Left colon (tissue), 2 donors: ENCODE results near the gene IFI6. TPM values are rescaled to one million over a fixed set of nuclear protein-coding genes. Genes with fewer than 3 reads are reported as not detected.
"Not testable (repeated sequence)": the region's sequence is repeated elsewhere in the genome, so short reads cannot be mapped to it uniquely, and the experiment has no call there.

Source experiments
- ATAC-seq: fragments of 200-7000 bp; cut with Tn5 transposase; one replicate; pipeline ENCODE4 v1.9.1; 2020; ENCODE audit warnings: mild to moderate bottlenecking, moderate library complexity
- DNase-seq, 2 donors: peaks; one replicate each; pipeline ENCODE4 v3.0.0-alpha.2; 2020
- intact Hi-C, 2 donors: fragments of 100-400 bp; cut with DNase I in 1 of 2; cut with micrococcal nuclease in 1 of 2; formaldehyde crosslinking; loops; one replicate each; pipeline versions ENCODE4 v1.11.2 to v1.14.0; 2022; cut with DNase I, micrococcal nuclease
- total RNA-seq, 2 donors: library from RNA; stranded (reverse); fragmentation: NEBNext Ultra II Directional; extraction: Animal tissue kit (Norgen Biotek cat#: 25700); gene quantifications; one replicate each; pipeline ENCODE4 v1.2.1, GENCODE V29; 2021
- donor health status: DM: no; HTN: no; CAD: no.
- donor health status: DM: yes; HTN: yes; CAD: no.

IFI6 gene
- total RNA-seq, 2 donors from 2014 or later: 15.7 to 19.6 TPM

DNA sequence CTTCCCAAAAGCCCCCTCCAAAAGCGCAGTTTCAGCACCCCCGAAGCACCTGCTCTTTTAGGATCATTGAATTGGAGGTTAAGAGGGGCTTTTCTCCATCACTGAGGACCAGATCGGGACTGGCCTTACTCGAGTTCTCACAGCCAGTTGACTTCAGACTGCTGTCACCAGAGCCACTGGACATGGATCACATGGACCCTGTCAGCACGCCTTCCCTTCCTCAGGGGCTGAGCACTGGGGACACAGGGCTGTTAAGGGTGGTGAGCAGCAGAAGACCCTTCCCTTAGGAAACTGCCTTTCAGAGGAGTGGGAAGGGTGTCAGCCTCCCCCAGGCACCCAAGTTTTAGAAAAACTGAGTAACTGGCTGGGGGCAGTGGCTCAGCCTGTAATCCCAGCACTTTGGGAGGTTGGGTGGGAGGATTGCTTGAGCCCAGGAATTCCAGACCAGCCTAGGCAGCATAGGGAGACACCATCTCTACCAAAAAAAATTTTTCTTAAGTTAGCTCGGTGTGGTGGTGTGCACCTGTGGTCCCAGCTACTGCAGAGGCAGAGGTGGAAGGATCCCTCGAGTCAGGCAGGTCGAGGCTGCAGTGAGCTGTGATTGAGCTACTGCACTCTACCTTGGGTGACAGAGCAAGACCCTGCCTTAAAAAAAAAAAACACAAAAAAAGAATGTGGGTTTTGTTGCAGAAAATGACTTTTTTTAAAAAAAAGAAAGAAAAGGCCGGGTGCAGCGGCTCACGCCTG lies 36.4 kb downstream of the IFI6 start:
- intact Hi-C loops: no loop called here
- ATAC-seq: no peak
- DNase-seq: no peak

DNA sequence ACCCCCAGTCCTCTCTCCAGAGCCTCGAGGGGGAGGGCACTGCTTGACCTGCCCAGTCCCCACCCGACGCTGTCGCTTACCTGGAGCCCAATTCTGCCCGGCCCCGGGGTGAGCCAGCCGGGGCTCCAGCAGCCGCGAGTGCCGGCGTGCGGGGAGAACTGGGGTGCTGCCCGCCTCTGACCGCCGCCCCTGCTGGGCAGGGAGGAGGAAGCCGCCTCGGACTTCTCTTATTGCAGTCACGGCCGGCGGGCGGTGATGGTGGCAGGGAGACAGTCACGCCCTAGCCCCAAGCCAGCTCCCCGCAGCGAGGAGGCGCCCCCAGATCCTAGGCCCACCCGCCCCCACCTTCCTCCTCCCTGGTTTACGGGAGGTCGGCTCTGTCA lies 37.0 kb downstream of the IFI6 start, which contains the start of gene FGR:
Gene FGR (minus strand): TSS at position 201 of the 383 bp plus-strand sequence. CDS start 11,269 bp downstream, outside the sequence.
- DNase-seq (peak in 1 of 2 donors; percentile 39), ATAC-seq (peak; percentile 45)
- intact Hi-C loops: no loop called here

GRCh38 chr1:27634177-27634984 lies 37.6 kb downstream of the IFI6 start:
- intact Hi-C loops: no loop called here
- DNase-seq (peak in 1 of 2 donors; percentile 44), ATAC-seq (peak; percentile 58)

DNA sequence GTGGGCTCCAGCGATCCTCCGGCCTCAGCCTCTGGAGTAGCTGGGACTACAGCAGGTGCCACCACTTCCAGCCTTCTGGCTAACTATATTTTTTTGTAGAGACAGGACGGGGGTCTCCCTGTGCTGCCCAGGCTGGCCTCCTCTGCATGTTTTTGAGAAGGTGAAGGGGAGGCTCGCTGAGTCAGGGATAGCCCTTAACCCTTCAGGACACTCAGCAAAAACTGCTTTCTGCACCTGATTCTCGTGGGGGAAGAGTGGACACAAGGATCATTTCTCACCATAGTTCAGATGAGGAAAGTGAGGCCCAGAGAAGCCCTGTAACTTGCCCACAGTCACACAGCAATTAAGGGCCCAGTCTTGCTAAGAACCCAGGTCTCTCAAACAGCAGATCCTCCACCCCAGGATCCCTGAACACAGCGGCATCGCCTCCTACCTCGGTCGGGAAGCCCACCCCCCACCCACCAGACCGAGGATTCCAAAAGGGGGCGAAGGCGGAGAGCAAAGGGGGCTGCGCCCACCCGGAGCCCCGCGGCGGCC lies 38.3 kb downstream of the IFI6 start:
- DNase-seq (no peak), ATAC-seq (no peak)
- intact Hi-C loops: no loop called here

DNA sequence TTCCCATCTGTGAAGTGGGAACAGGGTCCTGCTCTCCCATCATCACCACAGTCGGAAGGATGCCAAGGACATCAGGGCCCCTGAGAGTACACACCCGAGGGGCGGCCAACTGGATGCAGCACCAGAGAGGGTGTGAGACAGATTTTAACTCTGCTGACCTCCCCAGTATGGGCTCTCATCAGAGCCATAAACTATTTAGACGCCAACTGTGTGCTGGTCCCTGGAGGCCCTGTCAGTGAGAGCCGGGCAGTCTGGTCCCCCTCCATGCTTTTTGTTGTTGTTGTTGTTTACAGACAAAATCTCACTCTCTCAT lies 38.7 kb downstream of the IFI6 start:
- DNase-seq: no peak
- intact Hi-C loops: no loop called here
- no peak for ATAC-seq

DNA sequence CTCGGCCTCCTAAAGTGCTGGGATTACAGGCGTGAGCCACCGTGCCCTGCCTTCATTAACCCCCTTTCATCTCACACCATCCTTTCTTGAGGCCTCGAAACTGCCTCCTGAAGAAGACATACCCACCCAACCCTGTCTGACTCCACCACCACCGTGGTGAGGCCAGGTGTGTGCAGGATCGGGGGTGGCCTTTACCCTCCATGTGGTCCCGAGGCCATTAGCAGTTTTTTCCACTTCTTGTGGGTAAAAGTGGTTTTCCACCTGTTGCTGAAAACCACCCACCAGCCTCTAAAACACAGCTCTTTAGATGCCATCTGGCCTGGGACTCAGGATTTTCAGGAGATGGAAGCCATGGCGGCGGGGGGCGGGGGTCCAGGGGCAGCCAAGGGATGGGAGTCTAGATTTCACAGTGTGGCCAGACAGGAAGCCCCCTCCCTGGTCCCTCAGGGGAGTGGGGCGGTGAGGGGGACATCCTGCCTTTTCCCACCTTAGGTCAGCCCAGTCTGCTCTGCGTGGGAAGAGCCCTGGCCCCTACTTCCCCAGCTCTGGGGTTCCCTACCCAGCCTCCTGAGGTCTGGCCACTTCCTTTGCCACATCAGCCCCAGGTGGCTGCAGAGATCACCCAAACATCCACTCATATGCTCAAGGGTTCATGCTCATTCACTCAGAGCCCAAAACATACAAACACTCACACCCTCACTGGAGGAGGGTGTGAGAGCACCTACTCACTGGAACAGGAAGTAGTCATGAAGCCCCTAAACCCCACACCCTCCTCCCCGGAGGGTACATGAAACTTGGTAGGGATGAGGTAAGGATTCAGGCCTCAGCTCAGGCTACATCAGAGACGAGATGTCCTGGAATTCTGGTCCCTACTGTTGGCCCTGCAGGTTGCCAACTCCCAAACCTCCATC lies 39.4 kb downstream of the IFI6 start:
- ATAC-seq: peak; percentile 21
- DNase-seq: no peak
- intact Hi-C loops: no loop called here

DNA sequence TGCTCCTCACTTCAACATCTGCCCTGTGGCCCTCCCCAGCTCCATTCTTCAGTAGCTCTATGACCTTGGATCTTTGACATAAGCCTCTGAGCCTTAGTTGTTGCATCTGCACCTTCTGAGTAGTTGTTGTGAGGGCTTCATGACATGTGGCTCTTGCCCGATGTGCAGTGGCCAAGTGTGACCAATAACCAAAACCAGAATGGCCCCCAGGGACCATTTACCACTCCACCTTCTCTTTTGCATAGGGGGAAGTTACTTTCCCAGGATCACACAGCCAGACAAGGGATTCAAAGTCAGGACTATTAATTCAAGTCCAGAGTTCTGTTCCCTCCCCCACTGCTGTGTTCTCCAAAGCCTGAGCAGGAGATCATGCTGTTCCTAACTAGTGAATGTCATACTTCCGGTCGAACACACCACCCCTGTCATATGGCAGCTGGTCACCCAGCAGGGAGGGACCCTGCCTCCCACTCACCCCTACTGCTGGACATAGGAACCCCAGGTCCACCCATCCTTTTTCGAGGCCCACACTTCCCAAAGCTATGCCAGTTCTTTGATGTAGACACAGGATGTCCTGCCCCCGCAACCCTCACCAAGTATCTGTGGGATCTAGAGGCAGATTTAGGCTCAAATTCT lies 41.0 kb downstream of the IFI6 start:
- ATAC-seq: no peak
- no peak for DNase-seq
- intact Hi-C loops: no loop called here

GRCh38 chr1:27628712-27629111 lies 43.3 kb downstream of the IFI6 start:
- DNase-seq (no peak), ATAC-seq (no peak)
- intact Hi-C loops: no loop called here

DNA sequence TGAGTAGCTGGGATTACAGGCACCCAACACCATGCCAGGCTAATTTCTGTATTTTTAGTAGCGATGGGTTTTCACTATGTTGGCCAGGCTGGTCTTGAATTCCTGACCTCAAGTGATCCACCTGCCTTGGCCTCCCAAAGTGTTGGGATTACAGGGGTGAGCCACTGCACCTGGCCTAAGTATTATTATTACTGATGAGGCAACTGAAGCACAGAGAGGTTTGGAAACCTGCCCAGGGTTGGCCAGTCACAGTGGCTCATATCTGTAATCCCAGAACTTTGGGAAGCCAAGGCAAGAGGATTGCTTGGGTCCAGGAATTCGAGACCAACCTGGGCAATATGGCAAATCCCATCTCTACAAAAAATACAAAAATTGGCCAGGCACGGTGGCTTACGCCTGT lies 44.3 kb downstream of the IFI6 start:
- ATAC-seq, intact Hi-C loops, DNase-seq: not testable (repeated sequence)

- ATAC-seq: no peak
- intact Hi-C loops: no loop called here
Measured at GRCh38 chr1:27627061-27627460, 44.9 kb downstream of the IFI6 start.

GRCh38 chr1:27626031-27626935 lies 45.7 kb downstream of the IFI6 start:
- intact Hi-C loops: no loop called here
- ATAC-seq (no peak), DNase-seq (no peak)

More at GRCh38 chr1:27627061-27627460, 44.9 kb downstream of the IFI6 start:
- no peak for DNase-seq

GRCh38 chr1:27624467-27625178 lies 47.4 kb downstream of the IFI6 start:
- intact Hi-C loops: no loop called here
- ATAC-seq: no peak
- DNase-seq: no peak

- intact Hi-C loops: no loop called here
- no peak for ATAC-seq
- DNase-seq: no peak
Measured at GRCh38 chr1:27623327-27624212, 48.4 kb downstream of the IFI6 start.

- intact Hi-C loops: no loop called here
- no peak for ATAC-seq
- DNase-seq: no peak
Measured at GRCh38 chr1:27622828-27623227, 49.2 kb downstream of the IFI6 start.

GRCh38 chr1:27621051-27621920 lies 50.7 kb downstream of the IFI6 start:
- intact Hi-C loops: no loop called here
- no peak for ATAC-seq
- no peak for DNase-seq
